Measurements from ENCODE around the gene TMEM106C. TPM values are rescaled to one million over a fixed set of nuclear protein-coding genes. Genes with fewer than 3 reads are reported as not detected.

TMEM106C gene
- total and polyA plus RNA-seq, 2 of the 4 experiments (the other 2 are of a cell fraction): 72.1 to 74.6 TPM

DNA sequence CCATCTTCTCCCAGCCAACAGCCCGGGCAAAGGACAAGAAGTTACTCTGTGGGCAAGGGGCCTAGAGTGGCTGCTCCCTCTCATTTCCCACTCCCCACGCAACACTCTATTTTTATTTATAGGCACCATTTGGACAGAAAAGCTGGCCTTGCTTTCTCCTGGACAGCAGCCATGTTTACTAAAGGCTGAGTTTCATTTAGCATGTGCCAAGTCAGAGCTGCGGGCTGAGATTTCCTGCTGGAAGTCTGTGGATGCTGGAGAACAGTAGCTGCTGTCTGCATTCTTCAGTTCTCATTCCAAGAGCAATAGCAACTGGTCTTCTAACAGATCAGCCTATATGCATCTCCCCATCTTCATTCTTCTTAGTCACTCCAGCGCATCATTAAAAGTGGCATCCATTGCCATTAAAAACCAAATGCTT is 32.6 kb downstream of the TMEM106C start:
- H3K27ac ChIP-seq (ENCODE audit: insufficient read depth, low read length): no peak overlapping the region
- dilution Hi-C loops (cut with HindIII; ENCODE audit: low sequenced_read_pairs, unreplicated experiment) (no loop called here), intact Hi-C loops (cut with micrococcal nuclease) (no loop called here), in situ Hi-C loops (cut with MboI; ENCODE audit: low sequenced_read_pairs) (no loop called here)
- H2AK5ac ChIP-seq (ENCODE audit: low read depth, low read length): no peak overlapping the region
- H2AFZ ChIP-seq (replicated peaks; ENCODE audit: low read length, poor library complexity): no peak overlapping the region
- peak; percentile 76 for DNase-seq
- POLR2A ChIA-PET (ENCODE audit: unreplicated experiment): no interaction called here
- no peak overlapping the region for H2BK15ac ChIP-seq (ENCODE audit: low read depth, low read length)
- no peaks in the 10 kb centered on the region for H3K9me1 ChIP-seq (ENCODE audit: insufficient read depth, low read length)
- no peaks in the 10 kb centered on the region for H4K20me1 ChIP-seq (ENCODE audit: insufficient read depth, low read length)
- no peak overlapping the region for H2BK120ac ChIP-seq (ENCODE audit: low read depth, low read length)
- H3K4ac ChIP-seq (ENCODE audit: low read depth, low read length): no peak overlapping the region
- no peak overlapping the region for H3K14ac ChIP-seq (replicated peaks; ENCODE audit: low read depth, low read length)
- no peak overlapping the region for H3K23ac ChIP-seq (ENCODE audit: low read depth, low read length)
- ATAC-seq (ENCODE audit: low read depth): peak; percentile 88
- no peaks in the 10 kb centered on the region for H3K9me3 ChIP-seq (ENCODE audit: control insufficient read depth, insufficient read depth, low read length)
- WGBS, 2 experiments (ENCODE audit: extremely low coverage in 2 of 2, insufficient read length in 1 of 2): no CpG with 5 or more reads among the region's 4 CpGs
- H3K4me2 ChIP-seq (ENCODE audit: low read depth, low read length): no peak overlapping the region
- no peak overlapping the region for H2AK9ac ChIP-seq (replicated peaks; ENCODE audit: low read depth, low read length, poor library complexity)
- TF ChIP-seq, protein P1, sequence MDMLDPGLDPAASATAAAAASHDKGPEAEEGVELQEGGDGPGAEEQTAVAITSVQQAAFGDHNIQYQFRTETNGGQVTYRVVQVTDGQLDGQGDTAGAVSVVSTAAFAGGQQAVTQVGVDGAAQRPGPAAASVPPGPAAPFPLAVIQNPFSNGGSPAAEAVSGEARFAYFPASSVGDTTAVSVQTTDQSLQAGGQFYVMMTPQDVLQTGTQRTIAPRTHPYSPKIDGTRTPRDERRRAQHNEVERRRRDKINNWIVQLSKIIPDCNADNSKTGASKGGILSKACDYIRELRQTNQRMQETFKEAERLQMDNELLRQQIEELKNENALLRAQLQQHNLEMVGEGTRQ (IDR thresholded peaks at IDR 0.05; ENCODE audit: low read depth, low read length): no peak
- TF ChIP-seq BHLHE40 (IDR thresholded peaks at IDR 0.05; ENCODE audit: low read depth, low read length): peak; percentile 66; the same call in 1 of the 2 replicates
- H3K79me1 ChIP-seq (ENCODE audit: low read depth in 1 of 2, low read length in 2 of 2): no peaks in the 10 kb centered on the region
- no peak overlapping the region for H3K4me3 ChIP-seq (ENCODE audit: insufficient read depth, low read depth, low read length)
- no peak overlapping the region for H2BK20ac ChIP-seq (ENCODE audit: low read depth, low read length)
- H4K91ac ChIP-seq (ENCODE audit: insufficient read depth, low read depth, low read length): no peak overlapping the region
- CTCF ChIA-PET: no interaction called here
- peaks cover 77% of the 10 kb centered on the region for H3K27me3 ChIP-seq (ENCODE audit: control insufficient read depth, insufficient read depth, low read length)
- H4K5ac ChIP-seq (ENCODE audit: low read depth, low read length): no peak overlapping the region
- H3K56ac ChIP-seq (ENCODE audit: extremely low read depth, insufficient read depth, low read length): no peak overlapping the region
- H2BK5ac ChIP-seq (ENCODE audit: low read depth, low read length, poor library complexity, severe bottlenecking): no peak overlapping the region
- H3K4me1 ChIP-seq (ENCODE audit: control insufficient read depth, insufficient read depth, low read length): no peaks in the 10 kb centered on the region; the same call in 1 of the 2 replicates
- no peak overlapping the region for H4K8ac ChIP-seq (ENCODE audit: low read depth in 2 of 2, low read length in 2 of 2)
- no peak overlapping the region for H3K18ac ChIP-seq (ENCODE audit: low read depth, low read length)
- no TSS peak for BruUV-seq (replicated peaks)
- no peaks in the 10 kb centered on the region for H3K36me3 ChIP-seq (ENCODE audit: control insufficient read depth, insufficient read depth, low read length)
- H3K9ac ChIP-seq (ENCODE audit: low read depth, low read length): no peak overlapping the region

Data from IMR-90 (cell line).